H9 (cell line): Measurements from ENCODE around the gene C1orf122. TPM values are rescaled to one million over a fixed set of nuclear protein-coding genes. Genes with fewer than 3 reads are reported as not detected.

Experiments
- DNase-seq: peaks from one replicate; pipeline ENCODE4 v3.0.0-alpha.2; 2017
- H2AFZ ChIP-seq: one replicate; pipeline ENCODE4 v1.6.1; 2013; ENCODE audit warnings: mild to moderate bottlenecking, low read length, control low read depth, moderate library complexity
- H2AK5ac ChIP-seq: 2 replicates; pipeline ENCODE4 v1.6.1; 2013; ENCODE audit warnings: low read length, control low read depth, mixed read lengths; ENCODE audit not compliant: insufficient read length
- H2BK120ac ChIP-seq: one replicate; pipeline ENCODE4 v1.6.1; 2013; ENCODE audit warnings: low read depth, mild to moderate bottlenecking, low read length, control low read depth, inconsistent platforms; ENCODE audit not compliant: poor library complexity, severe bottlenecking
- H2BK12ac ChIP-seq: 2 replicates; pipeline ENCODE4 v1.6.1; 2013; ENCODE audit warnings: low read length, control low read depth, mixed read lengths, low read depth; ENCODE audit not compliant: insufficient read length
- H2BK15ac ChIP-seq: 2 replicates; pipeline ENCODE4 v1.6.1; 2013; ENCODE audit warnings: low read depth, low read length, control low read depth
- H2BK20ac ChIP-seq: one replicate; pipeline ENCODE4 v1.6.1; 2013; ENCODE audit warnings: low read depth, mild to moderate bottlenecking, low read length, control low read depth, inconsistent platforms; ENCODE audit not compliant: poor library complexity, severe bottlenecking
- H2BK5ac ChIP-seq: 2 replicates; pipeline ENCODE4 v1.6.1; 2013; ENCODE audit warnings: low read length, control low read depth, mixed read lengths; ENCODE audit not compliant: insufficient read length
- H3K14ac ChIP-seq: 2 replicates; pipeline ENCODE4 v1.6.1; 2013; ENCODE audit warnings: low read length, control low read depth; ENCODE audit not compliant: insufficient read depth
- H3K18ac ChIP-seq: 2 replicates; pipeline ENCODE4 v1.6.1; 2013; ENCODE audit warnings: low read depth, mild to moderate bottlenecking, mixed read lengths, low read length, control low read depth; ENCODE audit not compliant: insufficient read length
- H3K23ac ChIP-seq: 2 replicates; pipeline ENCODE4 v1.6.1; 2013; ENCODE audit warnings: low read length, control low read depth, mixed read lengths, low read depth; ENCODE audit not compliant: insufficient read length
- H3K23me2 ChIP-seq: 2 replicates; pipeline ENCODE4 v1.6.1; 2013; ENCODE audit warnings: low read depth, mild to moderate bottlenecking, mixed read lengths, low read length, control low read depth; ENCODE audit not compliant: insufficient read length, poor library complexity, severe bottlenecking
- H3K27ac ChIP-seq: 2 replicates; pipeline ENCODE4 v1.5.1; 2013; ENCODE audit warnings: low read length, control low read depth, mixed read lengths, low read depth; ENCODE audit not compliant: insufficient read length
- H3K27me3 ChIP-seq: 2 replicates; pipeline ENCODE4 v1.6.1; 2013; ENCODE audit warnings: low read length, control low read depth, inconsistent platforms; ENCODE audit not compliant: insufficient read depth
- H3K4ac ChIP-seq: 2 replicates; pipeline ENCODE4 v1.6.1; 2013; ENCODE audit warnings: low read depth, mild to moderate bottlenecking, control low read depth, inconsistent platforms, low read length, moderate library complexity
- H3K4me1 ChIP-seq: 2 replicates; pipeline ENCODE4 v1.6.1; 2013; ENCODE audit warnings: low read length, control low read depth, inconsistent platforms; ENCODE audit not compliant: insufficient read depth
- H3K4me2 ChIP-seq: 2 replicates; pipeline ENCODE4 v1.6.1; 2013; ENCODE audit warnings: low read length, control low read depth, mixed read lengths; ENCODE audit not compliant: insufficient read length, insufficient read depth
- H3K56ac ChIP-seq: 2 replicates; pipeline ENCODE4 v1.6.1; 2013; ENCODE audit warnings: low read depth, mild to moderate bottlenecking, mixed read lengths, low read length, control low read depth; ENCODE audit not compliant: insufficient read length
- H3K79me1 ChIP-seq: 2 replicates; pipeline ENCODE4 v1.6.1; 2013; ENCODE audit warnings: low read depth, mild to moderate bottlenecking, moderate library complexity, low read length, control low read depth, inconsistent platforms; ENCODE audit not compliant: insufficient read depth, poor library complexity, severe bottlenecking
- H3K79me2 ChIP-seq: 2 replicates; pipeline ENCODE4 v1.6.1; 2013; ENCODE audit warnings: low read length, control low read depth, inconsistent platforms; ENCODE audit not compliant: insufficient read depth
- H3K9ac ChIP-seq: 2 replicates; pipeline ENCODE4 v1.6.1; 2013; ENCODE audit warnings: low read length, control low read depth, mixed read lengths; ENCODE audit not compliant: insufficient read length; ENCODE audit errors: extremely low read depth
- H3K9me3 ChIP-seq: one replicate; pipeline ENCODE4 v1.6.1; 2013; ENCODE audit warnings: low read depth, low read length, inconsistent platforms; ENCODE audit not compliant: control insufficient read depth
- H3T11ph ChIP-seq: one replicate; pipeline ENCODE4 v1.6.1; 2013; ENCODE audit warnings: mild to moderate bottlenecking, low read length, control low read depth, inconsistent platforms
- H4K20me1 ChIP-seq: one replicate; pipeline ENCODE4 v1.6.1; 2013; ENCODE audit not compliant: control insufficient read depth, insufficient read length, insufficient read depth
- H4K5ac ChIP-seq: 2 replicates; pipeline ENCODE4 v1.6.1; 2013; ENCODE audit warnings: low read depth, mild to moderate bottlenecking, mixed read lengths, low read length, control low read depth; ENCODE audit not compliant: insufficient read length
- H4K8ac ChIP-seq: replicated peaks from 2 replicates; pipeline ENCODE4 v1.6.1; 2013; ENCODE audit warnings: low read length, control low read depth, mixed read lengths, low read depth; ENCODE audit not compliant: insufficient read length
- H4K91ac ChIP-seq: 2 replicates; pipeline ENCODE4 v1.6.1; 2013; ENCODE audit warnings: low read depth, mild to moderate bottlenecking, moderate library complexity, mixed read lengths, low read length, control low read depth; ENCODE audit not compliant: insufficient read length
- H3K27ac Mint-ChIP-seq, 3 experiments: 2 replicates in 2 of 3; 3 replicates in 1 of 3; pipeline ENCODE4 v1.8.0; 2020 to 2021; ENCODE audit warnings: mixed read lengths in 3 of 3, mild to moderate bottlenecking in 1 of 3, moderate library complexity in 1 of 3
- H3K27me3 Mint-ChIP-seq: 2 replicates; pipeline ENCODE4 v1.8.0; 2021; ENCODE audit warnings: low read depth, mild to moderate bottlenecking, moderate library complexity, mixed read lengths
- H3K36me3 Mint-ChIP-seq, 3 experiments: 2 replicates in 2 of 3; 3 replicates in 1 of 3; pipeline ENCODE4 v1.8.0; 2020 to 2021; ENCODE audit warnings: low read depth in 3 of 3, mixed read lengths in 3 of 3; ENCODE audit not compliant: insufficient read depth in 1 of 3
- H3K4me1 Mint-ChIP-seq, 2 experiments: 2 replicates each; pipeline ENCODE4 v1.8.0; 2020; ENCODE audit warnings: mixed read lengths in 2 of 2
- H3K4me3 Mint-ChIP-seq, 2 experiments: 2 replicates in 1 of 2; 3 replicates in 1 of 2; pipeline ENCODE4 v1.8.0; 2020 to 2021; ENCODE audit warnings: mild to moderate bottlenecking in 2 of 2, mixed read lengths in 2 of 2, moderate library complexity in 1 of 2
- H3K9me3 Mint-ChIP-seq, 2 experiments: 2 replicates in 1 of 2; 3 replicates in 1 of 2; pipeline ENCODE4 v1.8.0; 2020; ENCODE audit warnings: mild to moderate bottlenecking in 2 of 2, mixed read lengths in 2 of 2, moderate library complexity in 1 of 2
- WGBS: extraction: QIAGEN DNeasy Blood & Tissue Kit; methylation state at CpG from one replicate; pipeline ENCODE4 v1.1.7; 2013; ENCODE audit warnings: missing lambda C conversion rate, low lambda C conversion rate, mixed read lengths; ENCODE audit not compliant: insufficient read length; ENCODE audit errors: extremely low coverage; 5-methylcytosine and 5-hydroxymethylcytosine counted together
- total RNA-seq: library from RNA; stranded (reverse); gene quantifications from 2 replicates; pipeline ENCODE4 v1.2.1, GENCODE V29; 2021
- TF ChIP-seq, protein P1 (sequence below): fragments of 200-600 bp; sonication (generic); conservative IDR thresholded peaks from 3 replicates; pipeline ENCODE4 v1.8.0; 2021; ENCODE audit warnings: antibody characterized with exemption, mild to moderate bottlenecking

Gene C1orf122
- total RNA-seq, 1 experiment from 2014 or later: 59.3 TPM

DNA sequence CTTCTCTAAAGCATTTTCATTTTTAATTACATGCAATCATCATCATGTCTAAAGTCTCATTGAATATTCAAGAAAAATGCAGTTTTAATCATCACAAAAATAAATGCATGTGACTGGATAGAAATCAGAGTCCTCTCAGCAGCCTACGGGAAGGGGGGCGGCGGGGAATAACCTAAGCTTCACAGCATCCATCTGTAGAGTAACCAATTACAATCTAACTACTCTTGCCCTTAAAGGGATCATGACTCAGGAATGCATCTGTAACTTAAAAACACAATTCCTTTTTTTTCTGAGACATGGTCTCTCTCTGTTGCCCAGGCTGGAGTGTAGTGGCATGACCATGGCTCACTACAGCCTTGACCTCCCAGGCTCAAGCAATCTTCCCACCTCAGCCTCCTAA lies 29.2 kb downstream of the C1orf122 start:
- no CpG with 5 or more reads among the region's 3 CpGs for WGBS
- H3K36me3 Mint-ChIP-seq: peaks cover 11 to 64% (median 44%) of the 10 kb centered on the region in 3 experiments; a peak in 6 of 7 replicates

More for the DNA sequence above, 29.2 kb downstream of the C1orf122 start:
- H3K9me3 ChIP-seq: no peaks in the 10 kb centered on the region
- no peak overlapping the region for H2BK15ac ChIP-seq
- no peaks in the 10 kb centered on the region for H3K27me3 ChIP-seq
- no peak overlapping the region for H2BK120ac ChIP-seq
- Mint-ChIP-seq H3K4me1 (no peaks in the 10 kb centered on the region), H3K9me3 (no peaks in the 10 kb centered on the region), H3K4me3 (no peak overlapping the region), H3K27me3 (no peaks in the 10 kb centered on the region), H3K27ac (no peak overlapping the region)
- no peak overlapping the region for H4K91ac ChIP-seq
- no peak overlapping the region for H2BK5ac ChIP-seq
- H3K27ac ChIP-seq: no peak overlapping the region
- H2AK5ac ChIP-seq: no peak overlapping the region
- no peak overlapping the region for H3T11ph ChIP-seq
- no peak overlapping the region for H3K18ac ChIP-seq
- H3K4me1 ChIP-seq: no peaks in the 10 kb centered on the region
- no peak overlapping the region for H2BK12ac ChIP-seq
- no peak overlapping the region for H3K4me2 ChIP-seq
- no peaks in the 10 kb centered on the region for H3K23me2 ChIP-seq
- no peaks in the 10 kb centered on the region for H3K79me2 ChIP-seq
- H2BK20ac ChIP-seq: no peak overlapping the region
- TF ChIP-seq, protein P1, sequence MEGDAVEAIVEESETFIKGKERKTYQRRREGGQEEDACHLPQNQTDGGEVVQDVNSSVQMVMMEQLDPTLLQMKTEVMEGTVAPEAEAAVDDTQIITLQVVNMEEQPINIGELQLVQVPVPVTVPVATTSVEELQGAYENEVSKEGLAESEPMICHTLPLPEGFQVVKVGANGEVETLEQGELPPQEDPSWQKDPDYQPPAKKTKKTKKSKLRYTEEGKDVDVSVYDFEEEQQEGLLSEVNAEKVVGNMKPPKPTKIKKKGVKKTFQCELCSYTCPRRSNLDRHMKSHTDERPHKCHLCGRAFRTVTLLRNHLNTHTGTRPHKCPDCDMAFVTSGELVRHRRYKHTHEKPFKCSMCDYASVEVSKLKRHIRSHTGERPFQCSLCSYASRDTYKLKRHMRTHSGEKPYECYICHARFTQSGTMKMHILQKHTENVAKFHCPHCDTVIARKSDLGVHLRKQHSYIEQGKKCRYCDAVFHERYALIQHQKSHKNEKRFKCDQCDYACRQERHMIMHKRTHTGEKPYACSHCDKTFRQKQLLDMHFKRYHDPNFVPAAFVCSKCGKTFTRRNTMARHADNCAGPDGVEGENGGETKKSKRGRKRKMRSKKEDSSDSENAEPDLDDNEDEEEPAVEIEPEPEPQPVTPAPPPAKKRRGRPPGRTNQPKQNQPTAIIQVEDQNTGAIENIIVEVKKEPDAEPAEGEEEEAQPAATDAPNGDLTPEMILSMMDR: no peak
- no peak for DNase-seq
- no peak overlapping the region for H3K23ac ChIP-seq
- no peak overlapping the region for H3K4ac ChIP-seq
- H4K8ac ChIP-seq: no peak overlapping the region
- no peak overlapping the region for H3K56ac ChIP-seq
- H2AFZ ChIP-seq: no peak overlapping the region
- H4K5ac ChIP-seq: no peak overlapping the region
- H4K20me1 ChIP-seq: no peaks in the 10 kb centered on the region
- no peak overlapping the region for H3K9ac ChIP-seq
- no peaks in the 10 kb centered on the region for H3K79me1 ChIP-seq
- H3K14ac ChIP-seq: no peak overlapping the region
